H1 (cell line): ENCODE measurements around the gene TFG. TPM values are rescaled to one million over a fixed set of nuclear protein-coding genes. Genes with fewer than 3 reads are reported as not detected.

Experiments used
- BACH1 ChIP-seq: IDR thresholded peaks from 2 replicates; pipeline ENCODE4 v1.6.1; 2012; ENCODE audit warnings: low read length, improper control_type of control experiment
- HDAC2 ChIP-seq, 2 experiments: fragments of 300-600 bp in 1 of 2; sonication (generic) in 1 of 2; IDR thresholded peaks; 2 replicates each; pipeline ENCODE4 v1.6.1; 2011 to 2012; ENCODE audit warnings: low read depth in 2 of 2, low read length in 2 of 2, mild to moderate bottlenecking in 2 of 2, moderate library complexity in 2 of 2, borderline replicate concordance in 1 of 2, inconsistent platforms in 1 of 2
- POU5F1 ChIP-seq: IDR thresholded peaks from 2 replicates; pipeline ENCODE4 v1.6.1; 2011; ENCODE audit warnings: low read depth, mild to moderate bottlenecking, low read length, moderate library complexity
- RAD21 ChIP-seq, 2 experiments: IDR thresholded peaks in 1 of 2; conservative IDR thresholded peaks in 1 of 2; 2 replicates each; pipeline ENCODE4 v1.6.1; 2011; ENCODE audit warnings: low read depth in 2 of 2, low read length in 2 of 2, improper control_type of control experiment in 1 of 2, inconsistent platforms in 1 of 2, mild to moderate bottlenecking in 1 of 2, moderate library complexity in 1 of 2
- SP1 ChIP-seq: IDR thresholded peaks from 2 replicates; pipeline ENCODE4 v1.6.1; 2011; ENCODE audit warnings: low read depth, low read length
- TEAD4 ChIP-seq: IDR thresholded peaks from 2 replicates; pipeline ENCODE4 v1.6.1; 2012; ENCODE audit warnings: low read depth, low read length, inconsistent platforms, mixed read lengths
- USF2 ChIP-seq: IDR thresholded peaks from 2 replicates; pipeline ENCODE4 v1.6.1; 2011; ENCODE audit warnings: low read length, improper control_type of control experiment
- polyA plus RNA-seq, 7 experiments: library from polyadenylated mRNA; depleted of rRNA in 3 of 7; stranded (reverse) in 5 of 7; unstranded in 2 of 7; fragments of >200 nt in 5 of 7; fragments of 200-250 nt in 2 of 7; gene quantifications; 1 replicate in 5 of 7; 2 replicates in 1 of 7; 4 replicates in 1 of 7; pipeline versions ENCODE4 v1.2.1 to v1.2.3, GENCODE V29; 2011 to 2013; ENCODE audit warnings: missing spikeins in 2 of 7, mixed read lengths in 2 of 7
- total RNA-seq: library from RNA; stranded (reverse); fragmentation: NEBNext Ultra II Directional; extraction: Animal tissue kit (Norgen Biotek cat#: 25700); gene quantifications from 2 replicates; pipeline ENCODE4 v1.2.1, GENCODE V29; 2021
- TF ChIP-seq, protein P1 (sequence below): fragments of 300-600 bp; sonication (generic); IDR thresholded peaks from 2 replicates; pipeline ENCODE4 v1.7.1; 2012; ENCODE audit warnings: low read length, moderate library complexity, mild to moderate bottlenecking, inconsistent platforms; ENCODE audit not compliant: insufficient replicate concordance

TFG gene
- total and polyA plus RNA-seq, 2 of the 8 experiments (the other 6 are each of a cell fraction or from before 2014, with no cell fraction given) = 81.9 to 98.4 TPM

GRCh38 chr3:100719136-100719535, 9.8 kb downstream of the TFG start (continued):
- TF ChIP-seq, protein P1, sequence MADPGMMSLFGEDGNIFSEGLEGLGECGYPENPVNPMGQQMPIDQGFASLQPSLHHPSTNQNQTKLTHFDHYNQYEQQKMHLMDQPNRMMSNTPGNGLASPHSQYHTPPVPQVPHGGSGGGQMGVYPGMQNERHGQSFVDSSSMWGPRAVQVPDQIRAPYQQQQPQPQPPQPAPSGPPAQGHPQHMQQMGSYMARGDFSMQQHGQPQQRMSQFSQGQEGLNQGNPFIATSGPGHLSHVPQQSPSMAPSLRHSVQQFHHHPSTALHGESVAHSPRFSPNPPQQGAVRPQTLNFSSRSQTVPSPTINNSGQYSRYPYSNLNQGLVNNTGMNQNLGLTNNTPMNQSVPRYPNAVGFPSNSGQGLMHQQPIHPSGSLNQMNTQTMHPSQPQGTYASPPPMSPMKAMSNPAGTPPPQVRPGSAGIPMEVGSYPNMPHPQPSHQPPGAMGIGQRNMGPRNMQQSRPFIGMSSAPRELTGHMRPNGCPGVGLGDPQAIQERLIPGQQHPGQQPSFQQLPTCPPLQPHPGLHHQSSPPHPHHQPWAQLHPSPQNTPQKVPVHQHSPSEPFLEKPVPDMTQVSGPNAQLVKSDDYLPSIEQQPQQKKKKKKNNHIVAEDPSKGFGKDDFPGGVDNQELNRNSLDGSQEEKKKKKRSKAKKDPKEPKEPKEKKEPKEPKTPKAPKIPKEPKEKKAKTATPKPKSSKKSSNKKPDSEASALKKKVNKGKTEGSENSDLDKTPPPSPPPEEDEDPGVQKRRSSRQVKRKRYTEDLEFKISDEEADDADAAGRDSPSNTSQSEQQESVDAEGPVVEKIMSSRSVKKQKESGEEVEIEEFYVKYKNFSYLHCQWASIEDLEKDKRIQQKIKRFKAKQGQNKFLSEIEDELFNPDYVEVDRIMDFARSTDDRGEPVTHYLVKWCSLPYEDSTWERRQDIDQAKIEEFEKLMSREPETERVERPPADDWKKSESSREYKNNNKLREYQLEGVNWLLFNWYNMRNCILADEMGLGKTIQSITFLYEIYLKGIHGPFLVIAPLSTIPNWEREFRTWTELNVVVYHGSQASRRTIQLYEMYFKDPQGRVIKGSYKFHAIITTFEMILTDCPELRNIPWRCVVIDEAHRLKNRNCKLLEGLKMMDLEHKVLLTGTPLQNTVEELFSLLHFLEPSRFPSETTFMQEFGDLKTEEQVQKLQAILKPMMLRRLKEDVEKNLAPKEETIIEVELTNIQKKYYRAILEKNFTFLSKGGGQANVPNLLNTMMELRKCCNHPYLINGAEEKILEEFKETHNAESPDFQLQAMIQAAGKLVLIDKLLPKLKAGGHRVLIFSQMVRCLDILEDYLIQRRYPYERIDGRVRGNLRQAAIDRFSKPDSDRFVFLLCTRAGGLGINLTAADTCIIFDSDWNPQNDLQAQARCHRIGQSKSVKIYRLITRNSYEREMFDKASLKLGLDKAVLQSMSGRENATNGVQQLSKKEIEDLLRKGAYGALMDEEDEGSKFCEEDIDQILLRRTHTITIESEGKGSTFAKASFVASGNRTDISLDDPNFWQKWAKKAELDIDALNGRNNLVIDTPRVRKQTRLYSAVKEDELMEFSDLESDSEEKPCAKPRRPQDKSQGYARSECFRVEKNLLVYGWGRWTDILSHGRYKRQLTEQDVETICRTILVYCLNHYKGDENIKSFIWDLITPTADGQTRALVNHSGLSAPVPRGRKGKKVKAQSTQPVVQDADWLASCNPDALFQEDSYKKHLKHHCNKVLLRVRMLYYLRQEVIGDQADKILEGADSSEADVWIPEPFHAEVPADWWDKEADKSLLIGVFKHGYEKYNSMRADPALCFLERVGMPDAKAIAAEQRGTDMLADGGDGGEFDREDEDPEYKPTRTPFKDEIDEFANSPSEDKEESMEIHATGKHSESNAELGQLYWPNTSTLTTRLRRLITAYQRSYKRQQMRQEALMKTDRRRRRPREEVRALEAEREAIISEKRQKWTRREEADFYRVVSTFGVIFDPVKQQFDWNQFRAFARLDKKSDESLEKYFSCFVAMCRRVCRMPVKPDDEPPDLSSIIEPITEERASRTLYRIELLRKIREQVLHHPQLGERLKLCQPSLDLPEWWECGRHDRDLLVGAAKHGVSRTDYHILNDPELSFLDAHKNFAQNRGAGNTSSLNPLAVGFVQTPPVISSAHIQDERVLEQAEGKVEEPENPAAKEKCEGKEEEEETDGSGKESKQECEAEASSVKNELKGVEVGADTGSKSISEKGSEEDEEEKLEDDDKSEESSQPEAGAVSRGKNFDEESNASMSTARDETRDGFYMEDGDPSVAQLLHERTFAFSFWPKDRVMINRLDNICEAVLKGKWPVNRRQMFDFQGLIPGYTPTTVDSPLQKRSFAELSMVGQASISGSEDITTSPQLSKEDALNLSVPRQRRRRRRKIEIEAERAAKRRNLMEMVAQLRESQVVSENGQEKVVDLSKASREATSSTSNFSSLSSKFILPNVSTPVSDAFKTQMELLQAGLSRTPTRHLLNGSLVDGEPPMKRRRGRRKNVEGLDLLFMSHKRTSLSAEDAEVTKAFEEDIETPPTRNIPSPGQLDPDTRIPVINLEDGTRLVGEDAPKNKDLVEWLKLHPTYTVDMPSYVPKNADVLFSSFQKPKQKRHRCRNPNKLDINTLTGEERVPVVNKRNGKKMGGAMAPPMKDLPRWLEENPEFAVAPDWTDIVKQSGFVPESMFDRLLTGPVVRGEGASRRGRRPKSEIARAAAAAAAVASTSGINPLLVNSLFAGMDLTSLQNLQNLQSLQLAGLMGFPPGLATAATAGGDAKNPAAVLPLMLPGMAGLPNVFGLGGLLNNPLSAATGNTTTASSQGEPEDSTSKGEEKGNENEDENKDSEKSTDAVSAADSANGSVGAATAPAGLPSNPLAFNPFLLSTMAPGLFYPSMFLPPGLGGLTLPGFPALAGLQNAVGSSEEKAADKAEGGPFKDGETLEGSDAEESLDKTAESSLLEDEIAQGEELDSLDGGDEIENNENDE = no peak
- no peak for TF ChIP-seq RAD21 (IDR thresholded peaks at IDR 0.05 in 1 of 2, conservative IDR thresholded peaks at IDR 0.05 in 1 of 2; ENCODE audit: low read depth in 2 of 2, low read length in 2 of 2)
- no peak for TF ChIP-seq SP1
- TF ChIP-seq BACH1 = no peak
- no peak for TF ChIP-seq HDAC2 (IDR thresholded peaks at IDR 0.05; ENCODE audit: borderline replicate concordance in 1 of 2, low read depth in 2 of 2, low read length in 2 of 2)
- TF ChIP-seq TEAD4 = no peak
- TF ChIP-seq POU5F1 = no peak
- no peak for TF ChIP-seq USF2
